Liver (tissue), 9 donors: ENCODE data around the gene NFATC2. TPM values are rescaled to one million over a fixed set of nuclear protein-coding genes. Genes with fewer than 3 reads are reported as not detected.

Source experiments
- DNase-seq: peaks from one replicate; pipeline ENCODE4 v3.0.0-alpha.2; 2017; ENCODE audit warnings: low spot score
- H3K27ac ChIP-seq, 2 donors: one replicate each; pipeline ENCODE4 v1.7.0; 2013; ENCODE audit warnings: inconsistent platforms in 2 of 2, low read length in 2 of 2, control low read depth in 1 of 2, low read depth in 1 of 2, mild to moderate bottlenecking in 1 of 2
- H3K27me3 ChIP-seq, 4 donors: one replicate each; pipeline versions ENCODE4 v1.6.1 to v1.7.0; 2013; ENCODE audit warnings: low read length in 3 of 4, inconsistent platforms in 1 of 4, mild to moderate bottlenecking in 1 of 4, moderate library complexity in 1 of 4; ENCODE audit not compliant: control insufficient read depth in 4 of 4, insufficient read depth in 4 of 4
- H3K36me3 ChIP-seq, 4 donors: one replicate each; pipeline versions ENCODE4 v1.6.1 to v1.7.0; 2013; ENCODE audit warnings: low read length in 3 of 4, mild to moderate bottlenecking in 3 of 4, low read depth in 1 of 4, moderate library complexity in 1 of 4; ENCODE audit not compliant: control insufficient read depth in 4 of 4, insufficient read depth in 3 of 4
- H3K4me1 ChIP-seq, 4 donors: one replicate each; pipeline versions ENCODE4 v1.6.1 to v1.7.0; 2013; ENCODE audit warnings: low read length in 3 of 4, mild to moderate bottlenecking in 3 of 4, moderate library complexity in 1 of 4; ENCODE audit not compliant: control insufficient read depth in 4 of 4, insufficient read depth in 4 of 4
- H3K4me3 ChIP-seq, 3 donors: one replicate each; pipeline versions ENCODE4 v1.6.1 to v1.7.0; 2013; ENCODE audit warnings: low read length in 3 of 3, control low read depth in 1 of 3, low read depth in 1 of 3, mild to moderate bottlenecking in 1 of 3
- H3K9ac ChIP-seq, 2 donors: one replicate each; pipeline ENCODE4 v1.7.0; 2013; ENCODE audit warnings: low read length in 2 of 2, mild to moderate bottlenecking in 2 of 2, moderate library complexity in 2 of 2, control low read depth in 1 of 2, low read depth in 1 of 2
- H3K9me3 ChIP-seq, 4 donors: one replicate each; pipeline versions ENCODE4 v1.6.1 to v1.7.0; 2013; ENCODE audit warnings: low read length in 3 of 4; ENCODE audit not compliant: control insufficient read depth in 4 of 4
- ATF3 ChIP-seq: IDR thresholded peaks from 2 replicates; pipeline ENCODE4 v1.6.1; 2016; ENCODE audit warnings: antibody characterized with exemption
- EGR1 ChIP-seq, 2 donors: IDR thresholded peaks; 2 replicates each; pipeline ENCODE4 v1.6.1; 2016 to 2018; ENCODE audit warnings: antibody characterized with exemption in 2 of 2, low read depth in 2 of 2
- FOXA1 ChIP-seq: IDR thresholded peaks from 2 replicates; pipeline ENCODE4 v1.6.1; 2016; ENCODE audit warnings: antibody characterized with exemption
- FOXA2 ChIP-seq: IDR thresholded peaks from 2 replicates; pipeline ENCODE4 v1.6.1; 2016; ENCODE audit warnings: antibody characterized with exemption
- GABPA ChIP-seq, 2 donors: IDR thresholded peaks in 1 of 2; conservative IDR thresholded peaks in 1 of 2; 2 replicates each; pipeline ENCODE4 v1.6.1; 2016; ENCODE audit warnings: antibody characterized with exemption in 2 of 2, mild to moderate bottlenecking in 1 of 2, moderate library complexity in 1 of 2
- HNF4A ChIP-seq, 2 donors: conservative IDR thresholded peaks; 2 replicates each; pipeline ENCODE4 v1.6.1; 2016; ENCODE audit warnings: antibody characterized with exemption in 2 of 2, mild to moderate bottlenecking in 2 of 2
- HNF4G ChIP-seq: IDR thresholded peaks from 2 replicates; pipeline ENCODE4 v1.6.1; 2016; ENCODE audit warnings: antibody characterized with exemption
- JUND ChIP-seq, 2 donors: IDR thresholded peaks; 2 replicates each; pipeline ENCODE4 v1.6.1; 2016; ENCODE audit warnings: antibody characterized with exemption in 2 of 2
- NR2F2 ChIP-seq: IDR thresholded peaks from 2 replicates; pipeline ENCODE4 v1.6.1; 2016; ENCODE audit warnings: antibody characterized with exemption
- RAD21 ChIP-seq, 2 donors: IDR thresholded peaks; 2 replicates each; pipeline ENCODE4 v1.6.1; 2016; ENCODE audit warnings: antibody characterized with exemption in 2 of 2, mild to moderate bottlenecking in 2 of 2
- RXRA ChIP-seq, 2 donors: IDR thresholded peaks; 2 replicates each; pipeline ENCODE4 v1.6.1; 2017 to 2018; ENCODE audit warnings: antibody characterized with exemption in 2 of 2, mild to moderate bottlenecking in 1 of 2
- SP1 ChIP-seq: IDR thresholded peaks from 2 replicates; pipeline ENCODE4 v1.6.1; 2018; ENCODE audit warnings: antibody characterized with exemption, mild to moderate bottlenecking
- TAF1 ChIP-seq: conservative IDR thresholded peaks from 2 replicates; pipeline ENCODE4 v1.6.1; 2016; ENCODE audit warnings: antibody characterized with exemption, mild to moderate bottlenecking
- YY1 ChIP-seq: IDR thresholded peaks from 2 replicates; pipeline ENCODE4 v1.6.1; 2016; ENCODE audit warnings: antibody characterized with exemption, mild to moderate bottlenecking
- WGBS: extraction: QIAGEN DNeasy Blood & Tissue Kit; methylation state at CpG from one replicate; pipeline ENCODE4 v1.1.7; 2013; 5-methylcytosine and 5-hydroxymethylcytosine counted together
- polyA plus RNA-seq, 2 donors: library from polyadenylated mRNA; stranded (reverse) in 1 of 2; unstranded in 1 of 2; fragments of 200-250 nt in 1 of 2; fragments of >200 nt in 1 of 2; fragmentation: Nextera tagmentation in 1 of 2; extraction: Ambion mirVana in 1 of 2; gene quantifications; one replicate each; pipeline versions ENCODE4 v1.2.1 to v1.2.3, GENCODE V29; 2013 to 2015
- total RNA-seq, 2 donors: library from RNA; depleted of rRNA; stranded (reverse); fragments of >200 nt; gene quantifications; one replicate each; pipeline ENCODE4 v1.2.3, GENCODE V29; 2014
- TF ChIP-seq, protein P1 (sequence below): IDR thresholded peaks from 2 replicates; pipeline ENCODE4 v1.6.1; 2016; ENCODE audit warnings: antibody characterized with exemption
- TF ChIP-seq, protein P2 (sequence below): fragments of 150-350 bp; IDR thresholded peaks from 2 replicates; pipeline ENCODE4 v1.5.1; 2017; ENCODE audit warnings: improper control_type of control experiment, low read depth, low read length; ENCODE audit not compliant: missing input control
- donor health status: healthy.
- donor health status: healthy.
- donor health status: healthy.
- donor health status: healthy.
- donor health status: healthy.

NFATC2 gene
- total and polyA plus RNA-seq, 4 donors, result 1.2 to 6.7 (median 2.6) TPM

GRCh38 chr20:51551186-51551585 lies 8.7 kb upstream of the NFATC2 start:
- no peaks in the 10 kb centered on the region for H3K9me3 ChIP-seq
- WGBS, result 94% methylated on average over 3 of the region's 3 CpGs
- no peaks in the 10 kb centered on the region for H3K4me1 ChIP-seq
- no peak overlapping the region for H3K9ac ChIP-seq
- H3K27ac ChIP-seq, result no peak overlapping the region
- H3K36me3 ChIP-seq, result no peaks in the 10 kb centered on the region
- H3K27me3 ChIP-seq, result no peaks in the 10 kb centered on the region
- DNase-seq, result no peak
- TF ChIP-seq TAF1, result no peak
- TF ChIP-seq RAD21 (IDR thresholded peaks at IDR 0.05), result no peak
- TF ChIP-seq ATF3, result no peak
- TF ChIP-seq HNF4G, result no peak
- TF ChIP-seq JUND (IDR thresholded peaks at IDR 0.05), result no peak
- TF ChIP-seq RXRA (IDR thresholded peaks at IDR 0.05), result no peak
- TF ChIP-seq, protein P1, sequence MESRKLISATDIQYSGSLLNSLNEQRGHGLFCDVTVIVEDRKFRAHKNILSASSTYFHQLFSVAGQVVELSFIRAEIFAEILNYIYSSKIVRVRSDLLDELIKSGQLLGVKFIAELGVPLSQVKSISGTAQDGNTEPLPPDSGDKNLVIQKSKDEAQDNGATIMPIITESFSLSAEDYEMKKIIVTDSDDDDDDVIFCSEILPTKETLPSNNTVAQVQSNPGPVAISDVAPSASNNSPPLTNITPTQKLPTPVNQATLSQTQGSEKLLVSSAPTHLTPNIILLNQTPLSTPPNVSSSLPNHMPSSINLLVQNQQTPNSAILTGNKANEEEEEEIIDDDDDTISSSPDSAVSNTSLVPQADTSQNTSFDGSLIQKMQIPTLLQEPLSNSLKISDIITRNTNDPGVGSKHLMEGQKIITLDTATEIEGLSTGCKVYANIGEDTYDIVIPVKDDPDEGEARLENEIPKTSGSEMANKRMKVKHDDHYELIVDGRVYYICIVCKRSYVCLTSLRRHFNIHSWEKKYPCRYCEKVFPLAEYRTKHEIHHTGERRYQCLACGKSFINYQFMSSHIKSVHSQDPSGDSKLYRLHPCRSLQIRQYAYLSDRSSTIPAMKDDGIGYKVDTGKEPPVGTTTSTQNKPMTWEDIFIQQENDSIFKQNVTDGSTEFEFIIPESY, result no peak
- TF ChIP-seq EGR1 (IDR thresholded peaks at IDR 0.05; ENCODE audit: low read depth in 2 of 2), result no peak
- TF ChIP-seq, protein P2, sequence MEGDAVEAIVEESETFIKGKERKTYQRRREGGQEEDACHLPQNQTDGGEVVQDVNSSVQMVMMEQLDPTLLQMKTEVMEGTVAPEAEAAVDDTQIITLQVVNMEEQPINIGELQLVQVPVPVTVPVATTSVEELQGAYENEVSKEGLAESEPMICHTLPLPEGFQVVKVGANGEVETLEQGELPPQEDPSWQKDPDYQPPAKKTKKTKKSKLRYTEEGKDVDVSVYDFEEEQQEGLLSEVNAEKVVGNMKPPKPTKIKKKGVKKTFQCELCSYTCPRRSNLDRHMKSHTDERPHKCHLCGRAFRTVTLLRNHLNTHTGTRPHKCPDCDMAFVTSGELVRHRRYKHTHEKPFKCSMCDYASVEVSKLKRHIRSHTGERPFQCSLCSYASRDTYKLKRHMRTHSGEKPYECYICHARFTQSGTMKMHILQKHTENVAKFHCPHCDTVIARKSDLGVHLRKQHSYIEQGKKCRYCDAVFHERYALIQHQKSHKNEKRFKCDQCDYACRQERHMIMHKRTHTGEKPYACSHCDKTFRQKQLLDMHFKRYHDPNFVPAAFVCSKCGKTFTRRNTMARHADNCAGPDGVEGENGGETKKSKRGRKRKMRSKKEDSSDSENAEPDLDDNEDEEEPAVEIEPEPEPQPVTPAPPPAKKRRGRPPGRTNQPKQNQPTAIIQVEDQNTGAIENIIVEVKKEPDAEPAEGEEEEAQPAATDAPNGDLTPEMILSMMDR, result no peak
- TF ChIP-seq FOXA1, result no peak
- no peak overlapping the region for H3K4me3 ChIP-seq

DNA sequence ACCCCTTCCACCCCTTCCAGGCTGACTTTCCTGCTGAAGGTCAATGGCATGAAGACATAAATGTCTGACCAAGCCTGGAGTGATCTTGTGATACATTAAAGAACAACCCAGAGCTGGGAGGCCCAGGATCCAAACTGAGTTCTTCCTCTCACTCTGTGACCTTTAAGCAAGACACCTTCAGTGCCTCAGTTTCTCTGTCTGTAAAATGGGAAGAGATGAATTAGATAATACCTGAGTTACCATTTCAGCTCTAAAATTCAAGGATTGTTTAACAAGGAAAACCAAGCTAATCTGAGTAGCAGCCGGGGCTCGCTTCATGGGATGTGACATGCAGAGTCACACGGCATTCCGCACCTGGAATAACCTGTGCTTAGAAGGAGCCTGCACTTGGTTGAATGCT lies 7.0 kb upstream of the NFATC2 start:
- WGBS, result 97% methylated on average over 4 of the region's 4 CpGs
- Histone ChIP-seq H3K36me3 (no peaks in the 10 kb centered on the region), H3K4me1 (no peaks in the 10 kb centered on the region), H3K9ac (no peak overlapping the region), H3K4me3 (no peak overlapping the region), H3K9me3 (no peaks in the 10 kb centered on the region), H3K27ac (no peak overlapping the region), H3K27me3 (no peaks in the 10 kb centered on the region)
- TF ChIP-seq FOXA2, result no peak
- no peak for TF ChIP-seq FOXA1
- TF ChIP-seq ATF3, result no peak
- no peak for TF ChIP-seq HNF4G
- TF ChIP-seq, protein P2, result no peak
- TF ChIP-seq TAF1, result no peak
- TF ChIP-seq GABPA (IDR thresholded peaks at IDR 0.05 in 1 of 2, conservative IDR thresholded peaks at IDR 0.05 in 1 of 2), result no peak
- TF ChIP-seq RXRA (IDR thresholded peaks at IDR 0.05), result no peak
- no peak for TF ChIP-seq HNF4A (conservative IDR thresholded peaks at IDR 0.05)
- TF ChIP-seq RAD21 (IDR thresholded peaks at IDR 0.05), result no peak
- no peak for TF ChIP-seq YY1
- TF ChIP-seq EGR1 (IDR thresholded peaks at IDR 0.05; ENCODE audit: low read depth in 2 of 2), result no peak
- TF ChIP-seq NR2F2, result no peak
- TF ChIP-seq SP1, result no peak
- TF ChIP-seq JUND (IDR thresholded peaks at IDR 0.05), result no peak
- TF ChIP-seq, protein P1, result no peak
- DNase-seq, result no peak
